BLaER1 (cell line): Measurements from ENCODE around the gene YTHDC2.
A peak's percentile ranks its signal among the peaks of the same experiment; 100 is the strongest.
"Not testable (repeated sequence)": the region's sequence is repeated elsewhere in the genome, so short reads cannot be mapped to it uniquely, and the experiment has no call there.

ENCODE experiments used
- H3K27ac ChIP-seq: shearing (Covaris generic); formaldehyde crosslinking; 2 replicates; pipeline ENCODE4 v1.8.1; 2022
- H3K27me3 ChIP-seq: shearing (Covaris generic); formaldehyde crosslinking; 2 replicates; pipeline ENCODE4 v1.8.1; 2022
- H3K36me3 ChIP-seq: shearing (Covaris generic); formaldehyde crosslinking; 2 replicates; pipeline ENCODE4 v1.8.1; 2022
- H3K4me1 ChIP-seq: shearing (Covaris generic); formaldehyde crosslinking; 2 replicates; pipeline ENCODE4 v1.8.1; 2022
- H3K4me2 ChIP-seq: shearing (Covaris generic); formaldehyde crosslinking; 2 replicates; pipeline ENCODE4 v1.8.1; 2022
- H3K4me3 ChIP-seq: shearing (Covaris generic); formaldehyde crosslinking; 2 replicates; pipeline ENCODE4 v1.8.1; 2022
- H3K9ac ChIP-seq: shearing (Covaris generic); formaldehyde crosslinking; 2 replicates; pipeline ENCODE4 v1.8.1; 2022
- H3K9me3 ChIP-seq: shearing (Covaris generic); formaldehyde crosslinking; 2 replicates; pipeline ENCODE4 v1.8.1; 2022
- H4K20me1 ChIP-seq: shearing (Covaris generic); formaldehyde crosslinking; 2 replicates; pipeline ENCODE4 v1.8.1; 2022
- Cebpa-rat ChIP-seq: shearing (Covaris generic); IDR thresholded peaks from 2 replicates; pipeline ENCODE4 v1.8.1; 2022

YTHDC2 gene

GRCh38 chr5:113581388-113581787 is 67.9 kb downstream of the YTHDC2 start:
- Histone ChIP-seq H3K27me3 (no peaks in the 10 kb centered on the region), H3K9ac (no peak overlapping the region), H3K9me3 (no peaks in the 10 kb centered on the region), H4K20me1 (no peaks in the 10 kb centered on the region), H3K36me3 (peaks cover 38% of the 10 kb centered on the region), H3K4me2 (no peak overlapping the region), H3K4me1 (no peaks in the 10 kb centered on the region), H3K4me3 (no peak overlapping the region), H3K27ac (no peak overlapping the region)
- no peak for TF ChIP-seq Cebpa-rat

DNA sequence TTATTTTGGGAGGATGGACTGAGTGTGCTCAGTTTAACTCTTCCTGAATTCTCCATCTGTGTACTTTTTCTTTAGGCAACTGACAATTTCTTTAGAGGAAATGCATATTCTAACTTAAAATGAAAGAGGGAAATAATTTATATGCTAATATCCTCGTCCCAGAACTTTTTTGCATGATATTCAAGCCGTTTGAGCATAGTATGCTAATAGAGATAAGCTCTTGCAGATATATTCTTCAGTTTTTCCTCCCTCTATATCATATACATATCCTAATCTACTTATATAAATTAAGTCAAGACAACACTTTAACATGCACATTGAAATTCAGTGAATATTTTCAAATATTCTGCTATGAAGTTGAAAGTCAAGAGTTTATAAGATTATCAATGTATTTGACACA is 84.7 kb downstream of the YTHDC2 start:
- H3K9ac ChIP-seq: no peak overlapping the region
- H3K4me2 ChIP-seq: no peak overlapping the region
- TF ChIP-seq Cebpa-rat: no peak
- H3K9me3 ChIP-seq: no peaks in the 10 kb centered on the region
- no peaks in the 10 kb centered on the region for H4K20me1 ChIP-seq
- H3K36me3 ChIP-seq: peaks cover 26% of the 10 kb centered on the region
- H3K27me3 ChIP-seq: no peaks in the 10 kb centered on the region
- no peaks in the 10 kb centered on the region for H3K4me1 ChIP-seq
- no peak overlapping the region for H3K27ac ChIP-seq
- no peak overlapping the region for H3K4me3 ChIP-seq

DNA sequence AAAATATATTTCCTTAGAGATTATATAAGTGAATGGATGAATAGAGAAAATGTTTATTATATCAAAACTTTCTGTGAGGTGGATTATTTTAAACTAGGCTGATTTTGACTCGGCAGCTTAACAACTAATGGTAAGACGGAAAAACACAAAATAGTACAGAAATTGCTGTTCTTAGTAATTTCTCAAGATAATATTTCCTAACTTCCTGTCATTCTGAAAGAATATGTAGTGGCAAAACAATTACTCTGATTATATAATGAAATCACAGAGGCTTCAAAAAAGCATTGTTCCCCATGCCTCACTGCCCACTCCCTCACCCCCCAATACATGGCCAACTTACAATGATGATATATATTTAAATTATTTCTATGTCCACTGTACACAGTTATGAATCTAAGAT is 85.4 kb downstream of the YTHDC2 start:
- no peak overlapping the region for H3K4me2 ChIP-seq
- TF ChIP-seq Cebpa-rat: no peak
- H3K4me3 ChIP-seq: no peak overlapping the region
- H3K27ac ChIP-seq: no peak overlapping the region
- H3K36me3 ChIP-seq: peaks cover 21% of the 10 kb centered on the region
- H3K4me1 ChIP-seq: no peaks in the 10 kb centered on the region
- no peaks in the 10 kb centered on the region for H4K20me1 ChIP-seq
- H3K9me3 ChIP-seq: no peaks in the 10 kb centered on the region
- no peaks in the 10 kb centered on the region for H3K27me3 ChIP-seq
- H3K9ac ChIP-seq: no peak overlapping the region

- no peak overlapping the region for H3K4me2 ChIP-seq
- H3K4me1 ChIP-seq: no peaks in the 10 kb centered on the region
- H3K9me3 ChIP-seq: no peaks in the 10 kb centered on the region
- peaks cover 14% of the 10 kb centered on the region; the same call in 1 of the 2 replicates for H3K36me3 ChIP-seq
- TF ChIP-seq Cebpa-rat: no peak
- H3K27me3 ChIP-seq: no peaks in the 10 kb centered on the region
- no peak overlapping the region for H3K27ac ChIP-seq
- no peak overlapping the region for H3K9ac ChIP-seq
- no peaks in the 10 kb centered on the region for H4K20me1 ChIP-seq
- no peak overlapping the region for H3K4me3 ChIP-seq
Observed at GRCh38 chr5:113600255-113600905, 86.9 kb downstream of the YTHDC2 start.

DNA sequence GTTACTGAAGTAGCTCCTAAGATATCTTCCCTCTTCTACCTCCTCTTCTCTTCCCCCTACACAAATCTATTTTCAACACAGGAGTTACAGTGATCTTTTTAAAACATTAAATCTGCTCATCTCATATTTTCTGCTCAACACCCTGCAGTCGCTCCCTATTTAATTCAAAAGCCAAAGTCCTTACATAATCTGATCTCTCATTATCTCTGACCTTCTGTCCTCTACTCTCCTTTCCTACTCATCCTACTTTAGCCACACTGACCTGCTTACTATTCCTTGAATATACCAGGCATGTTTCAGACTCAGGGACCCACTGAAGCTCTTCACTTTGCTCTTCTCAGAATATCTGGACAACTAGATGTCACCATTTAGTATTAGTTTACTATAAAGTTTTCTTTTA is 87.9 kb downstream of the YTHDC2 start:
- H3K9ac ChIP-seq: no peak overlapping the region
- H3K4me1 ChIP-seq: no peaks in the 10 kb centered on the region
- no peak overlapping the region for H3K4me2 ChIP-seq
- no peak for TF ChIP-seq Cebpa-rat
- no peak overlapping the region for H3K27ac ChIP-seq
- H4K20me1 ChIP-seq: no peaks in the 10 kb centered on the region
- peaks cover 5% of the 10 kb centered on the region; the same call in 1 of the 2 replicates for H3K36me3 ChIP-seq
- H3K27me3 ChIP-seq: no peaks in the 10 kb centered on the region
- no peak overlapping the region for H3K4me3 ChIP-seq
- no peaks in the 10 kb centered on the region for H3K9me3 ChIP-seq

GRCh38 chr5:113603246-113603645 is 89.8 kb downstream of the YTHDC2 start:
- not testable (repeated sequence) for H3K4me3 ChIP-seq, H3K9ac ChIP-seq, H3K27me3 ChIP-seq, H3K27ac ChIP-seq, H3K4me1 ChIP-seq, H4K20me1 ChIP-seq, H3K4me2 ChIP-seq, H3K9me3 ChIP-seq, H3K36me3 ChIP-seq

DNA sequence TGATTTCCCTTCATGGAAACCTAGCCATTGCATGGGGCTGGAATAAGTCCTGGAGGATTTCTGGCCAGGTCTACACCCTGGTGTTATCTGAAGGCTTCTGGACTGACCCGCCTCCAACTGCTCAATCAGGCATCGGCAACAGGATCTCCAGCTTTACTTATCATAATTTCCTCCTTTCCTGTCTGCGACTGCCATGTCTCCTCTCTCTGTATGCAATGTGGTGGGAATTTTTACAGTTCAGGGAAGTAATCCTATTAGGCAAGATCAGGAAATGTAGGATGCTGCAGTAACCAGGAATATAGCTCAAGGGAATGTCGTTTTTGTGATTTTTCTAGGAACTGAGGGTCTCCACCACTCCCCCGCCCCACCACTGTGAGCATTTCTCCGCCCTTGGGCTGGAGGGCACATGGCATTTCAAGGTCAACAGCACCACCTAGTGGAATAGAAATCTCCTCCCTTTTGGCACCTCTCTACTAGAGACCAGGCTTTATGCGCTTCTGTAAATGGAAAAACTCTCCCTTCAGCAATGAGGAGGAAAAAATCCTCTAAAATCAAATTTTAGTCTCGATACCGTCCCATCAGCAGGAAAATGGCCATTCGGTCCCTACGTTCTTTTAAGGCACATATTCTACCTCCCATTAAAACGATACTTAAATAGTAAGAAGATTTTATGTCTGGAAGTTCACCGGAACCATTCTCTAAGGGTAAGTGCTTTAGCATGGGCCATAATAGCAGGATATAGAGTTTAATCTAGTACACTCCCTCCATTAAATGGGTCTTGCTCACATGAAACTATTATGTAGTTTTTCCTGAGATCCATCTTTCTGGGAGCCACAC is 93.0 kb downstream of the YTHDC2 start:
- no peak overlapping the region for H3K4me2 ChIP-seq

GRCh38 chr5:113607361-113607760 is 93.9 kb downstream of the YTHDC2 start:
- Histone ChIP-seq H3K4me3 (no peak overlapping the region), H3K27me3 (no peaks in the 10 kb centered on the region), H3K9ac (no peak overlapping the region), H3K4me2 (no peak overlapping the region), H4K20me1 (no peaks in the 10 kb centered on the region), H3K9me3 (peaks cover 10% of the 10 kb centered on the region), H3K27ac (no peak overlapping the region), H3K4me1 (peaks cover 6% of the 10 kb centered on the region; the same call in 1 of the 2 replicates), H3K36me3 (no peaks in the 10 kb centered on the region)
- peak; percentile 73; the same call in 1 of the 2 replicates for TF ChIP-seq Cebpa-rat

More for the DNA sequence above, 93.0 kb downstream of the YTHDC2 start:
- no peak for TF ChIP-seq Cebpa-rat
- Histone ChIP-seq H3K9ac (no peak overlapping the region), H3K9me3 (peaks cover 10% of the 10 kb centered on the region), H3K27ac (no peak overlapping the region), H3K4me1 (peaks cover 6% of the 10 kb centered on the region; the same call in 1 of the 2 replicates), H3K4me3 (no peak overlapping the region), H3K27me3 (no peaks in the 10 kb centered on the region), H4K20me1 (no peaks in the 10 kb centered on the region), H3K36me3 (no peaks in the 10 kb centered on the region)

DNA sequence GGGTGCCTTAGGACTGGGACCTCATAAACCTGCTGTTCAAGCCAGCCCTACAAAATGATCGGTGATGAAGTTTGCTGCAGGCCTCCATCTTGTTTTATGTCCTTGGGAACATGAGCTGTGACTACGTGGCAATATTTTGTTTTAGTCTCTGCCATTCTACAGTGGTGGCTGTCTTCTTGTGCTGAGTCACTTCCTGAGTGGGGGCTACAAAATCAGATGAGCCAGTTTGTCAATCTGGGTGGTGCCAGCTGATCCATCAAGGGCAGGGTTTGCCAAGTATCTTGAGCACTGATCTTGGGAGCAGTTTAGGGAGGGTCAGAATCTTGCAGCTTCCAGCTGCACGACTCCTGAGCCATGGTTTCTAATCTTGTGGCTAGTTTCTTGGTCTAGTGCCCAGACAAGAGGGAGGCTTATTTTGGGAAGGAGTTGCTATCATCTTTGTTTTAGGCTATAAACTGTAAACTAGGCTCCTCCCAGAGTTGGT is 94.7 kb downstream of the YTHDC2 start:
- Histone ChIP-seq H4K20me1 (no peaks in the 10 kb centered on the region), H3K27ac (no peak overlapping the region), H3K4me1 (peaks cover 6% of the 10 kb centered on the region; the same call in 1 of the 2 replicates), H3K4me3 (no peak overlapping the region), H3K36me3 (no peaks in the 10 kb centered on the region), H3K27me3 (no peaks in the 10 kb centered on the region), H3K9me3 (peaks cover 10% of the 10 kb centered on the region), H3K4me2 (peak overlapping the region; percentile 9; the same call in 1 of the 2 replicates), H3K9ac (no peak overlapping the region)
- no peak for TF ChIP-seq Cebpa-rat

DNA sequence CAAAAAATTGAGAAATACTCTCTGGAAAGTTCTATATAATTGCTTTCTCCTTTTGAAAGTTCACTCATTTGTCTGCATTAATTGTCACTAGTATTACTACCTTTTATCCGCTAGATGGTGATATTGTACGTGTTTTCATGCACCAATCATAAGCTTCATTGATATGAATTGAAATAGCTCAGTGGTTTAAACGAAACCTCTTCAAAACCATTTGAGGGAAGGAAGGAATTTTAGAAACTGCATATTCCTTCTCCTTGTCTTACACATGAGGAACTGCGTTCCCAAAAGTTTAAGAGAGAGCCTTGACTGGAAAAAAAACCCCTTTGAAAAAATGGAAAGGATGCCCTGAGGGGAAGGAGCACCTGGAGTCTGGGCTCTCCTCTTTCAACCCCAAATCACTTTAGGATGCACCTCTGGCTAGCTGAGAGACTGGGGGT is 98.6 kb downstream of the YTHDC2 start:
- no peak overlapping the region for H3K27ac ChIP-seq
- peaks cover 6% of the 10 kb centered on the region; the same call in 1 of the 2 replicates for H3K4me1 ChIP-seq
- no peaks in the 10 kb centered on the region for H3K36me3 ChIP-seq
- no peaks in the 10 kb centered on the region for H3K27me3 ChIP-seq
- no peak for TF ChIP-seq Cebpa-rat
- no peak overlapping the region for H3K4me3 ChIP-seq
- peaks cover 12% of the 10 kb centered on the region for H3K9me3 ChIP-seq
- no peak overlapping the region for H3K4me2 ChIP-seq
- no peak overlapping the region for H3K9ac ChIP-seq
- no peaks in the 10 kb centered on the region for H4K20me1 ChIP-seq
